ENCODE measurements around the gene C19orf25.

C19orf25 gene

DNA sequence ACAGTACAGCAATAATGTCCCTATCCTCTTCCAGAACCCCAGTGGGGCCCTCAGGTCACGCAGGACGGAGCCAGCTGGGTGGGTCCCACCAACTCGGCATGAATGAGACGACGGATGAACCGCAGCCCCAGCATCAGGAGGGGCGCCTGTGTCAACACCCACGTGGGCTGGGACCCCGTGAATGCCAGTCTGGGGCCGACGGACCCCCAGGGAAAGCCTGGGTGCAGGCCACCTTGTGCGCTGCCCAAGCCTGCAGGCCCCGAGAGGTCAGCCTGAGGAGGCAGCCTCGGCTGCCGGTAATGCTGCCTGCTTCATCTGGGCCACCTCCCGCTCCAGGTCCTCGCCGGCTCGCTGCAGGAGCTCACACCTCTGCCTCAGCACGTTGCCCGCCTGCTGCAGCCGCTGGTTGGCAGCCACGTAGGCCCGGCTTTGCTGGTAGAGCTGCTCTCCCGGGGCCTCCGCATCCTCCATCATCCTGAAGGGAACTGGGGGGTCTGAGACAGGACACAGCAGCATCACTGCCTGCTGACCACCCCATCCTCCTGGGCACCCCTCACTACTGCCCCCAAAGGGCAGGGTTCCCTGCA lies 4.2 kb downstream of the C19orf25 start:
- no peak for DNase-seq

DNA sequence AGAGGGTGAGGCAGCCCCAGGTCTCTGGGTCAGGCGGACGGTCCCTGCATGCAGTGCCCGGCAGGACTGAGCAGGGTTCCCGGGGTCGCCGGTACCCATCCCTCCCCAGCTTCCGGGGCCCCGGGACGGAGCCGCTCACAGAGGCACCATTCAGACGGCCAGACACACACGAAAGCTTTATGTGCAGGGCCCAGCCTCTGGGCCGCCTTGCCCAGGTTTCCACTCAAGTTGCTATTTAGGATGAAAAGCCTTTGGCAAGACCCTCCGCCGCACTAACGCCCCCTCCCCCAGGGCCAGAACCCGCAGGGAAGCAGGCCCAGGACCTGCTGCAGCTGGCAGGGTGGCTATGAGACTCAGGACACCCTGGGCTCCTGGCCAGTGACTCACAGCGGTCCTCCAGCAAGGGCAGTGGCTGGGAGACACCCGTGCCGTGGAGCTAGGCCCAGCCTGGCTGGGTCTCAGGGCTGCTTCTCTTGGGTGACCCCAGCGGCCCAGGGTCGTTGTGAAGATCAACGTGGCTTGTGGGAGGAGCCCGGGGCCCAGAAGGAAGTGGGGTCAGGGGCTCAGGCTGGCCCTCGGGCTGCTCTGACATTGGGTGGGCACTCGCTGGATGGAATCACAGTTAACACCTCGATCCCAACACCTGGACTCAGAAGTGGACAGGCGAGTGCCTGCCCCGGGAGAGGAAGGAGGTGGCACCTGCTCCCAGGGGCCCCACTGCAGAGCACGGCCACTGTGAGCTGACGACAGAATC lies 4.8 kb downstream of the C19orf25 start:
- no peak for DNase-seq

DNA sequence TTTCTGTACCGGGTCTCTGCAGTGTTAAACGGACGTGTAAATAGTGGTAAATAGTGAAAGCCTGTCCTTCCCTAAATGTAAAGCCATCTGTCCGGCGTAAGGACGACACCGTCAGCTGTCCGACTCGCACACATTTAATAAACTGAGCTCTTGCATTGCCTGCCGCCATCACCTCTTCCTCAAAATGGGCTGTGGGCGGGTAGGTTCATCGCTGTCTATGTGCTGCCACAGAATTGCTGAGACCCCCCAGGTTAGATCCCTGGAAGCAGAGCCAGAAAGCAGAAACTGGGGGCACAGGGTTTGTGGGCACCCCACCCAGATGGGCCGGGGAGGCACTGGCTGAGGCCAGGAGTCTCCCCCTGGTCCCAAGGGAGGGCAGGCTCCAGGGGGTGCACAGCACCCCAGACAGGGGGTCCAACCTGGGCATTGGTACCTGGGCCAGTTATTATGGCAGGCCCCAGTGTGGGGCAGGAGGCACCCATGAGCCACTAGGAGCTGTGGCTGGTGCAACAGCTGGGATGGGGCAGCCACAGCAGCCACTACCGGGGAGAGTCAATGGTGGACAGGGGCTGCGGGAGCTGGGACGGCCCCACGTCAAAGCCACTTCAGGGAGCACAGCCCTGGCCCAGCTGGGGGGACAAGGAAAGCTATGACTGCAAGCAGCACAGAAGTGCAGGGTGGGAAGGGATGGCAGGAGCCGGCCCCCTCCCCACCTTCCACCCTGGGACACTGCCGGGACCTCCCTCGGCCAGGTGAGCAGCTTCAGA lies 5.7 kb downstream of the C19orf25 start:
- DNase-seq, result no peak

DNA sequence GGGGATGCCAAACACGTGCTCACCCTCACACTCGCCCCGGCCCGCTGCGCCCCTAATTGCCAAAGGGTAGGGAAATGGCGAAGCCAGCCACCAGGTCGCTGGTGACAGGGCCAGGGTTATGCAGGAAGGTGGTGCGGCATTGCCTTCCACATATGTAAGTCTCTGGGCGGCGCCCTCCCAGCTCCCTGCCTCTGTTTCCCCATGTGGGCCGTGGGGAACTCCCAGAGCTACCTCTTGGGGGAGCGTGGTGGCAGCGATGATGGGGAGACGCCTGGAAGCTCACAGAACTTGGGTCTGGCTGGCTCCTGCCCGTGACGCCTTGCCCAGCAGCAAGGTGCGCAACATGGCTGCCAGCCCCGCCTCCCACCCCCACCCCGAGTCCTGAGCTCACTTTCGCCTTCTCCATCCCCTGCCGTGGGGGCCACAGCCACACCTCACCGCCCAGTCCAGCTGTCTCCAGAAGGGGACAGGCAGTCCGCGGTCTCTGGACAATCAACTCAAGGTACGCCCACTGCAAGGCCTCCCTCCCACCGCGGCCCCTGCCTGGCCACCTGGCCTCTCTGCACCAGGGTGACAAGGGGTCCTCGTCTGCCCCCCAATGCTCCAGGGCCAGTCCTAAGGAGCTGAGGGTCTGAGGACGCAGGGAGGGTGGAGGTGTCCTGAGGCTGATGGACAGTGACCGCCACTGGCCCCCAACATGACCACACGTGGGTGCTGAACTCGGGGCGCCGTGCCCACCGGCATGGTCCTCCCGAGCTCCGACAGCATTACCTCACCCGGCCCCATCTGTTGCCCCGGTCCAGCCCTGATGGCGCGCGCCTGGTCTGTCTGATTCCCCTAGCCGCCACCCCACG lies 6.6 kb downstream of the C19orf25 start:
- no peak for DNase-seq

DNA sequence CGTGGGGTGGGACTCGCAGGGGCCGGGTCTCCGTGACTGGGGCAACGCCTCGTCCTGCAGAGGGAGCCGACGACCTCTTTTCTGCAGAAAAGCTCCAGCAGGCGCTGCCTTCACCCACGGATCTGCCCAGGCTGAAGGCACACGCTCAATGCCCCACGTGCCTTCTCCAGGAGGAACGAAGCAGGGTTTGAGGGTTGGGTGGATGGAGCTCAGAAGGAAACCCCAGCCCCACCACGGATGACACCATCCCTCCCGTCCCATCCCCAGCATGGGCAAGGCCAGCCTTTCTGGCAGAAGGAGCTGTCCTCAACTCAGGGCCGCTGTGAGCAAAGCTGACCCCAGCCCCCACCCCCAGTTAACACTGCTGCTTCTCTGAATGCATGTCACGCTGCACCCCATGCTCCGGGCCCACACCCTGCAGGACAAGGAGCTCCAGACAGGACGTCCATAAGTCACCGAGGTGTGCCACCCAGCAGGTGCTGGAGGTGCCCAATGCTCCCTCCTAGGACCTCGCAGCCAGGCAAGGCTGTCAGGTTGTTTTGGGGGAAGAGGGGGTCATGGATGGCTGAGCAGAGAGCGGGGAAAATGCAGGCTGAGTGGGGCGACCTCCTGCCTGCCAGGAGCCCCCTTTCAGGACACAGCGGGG lies 7.4 kb downstream of the C19orf25 start:
- no peak for DNase-seq

DNA sequence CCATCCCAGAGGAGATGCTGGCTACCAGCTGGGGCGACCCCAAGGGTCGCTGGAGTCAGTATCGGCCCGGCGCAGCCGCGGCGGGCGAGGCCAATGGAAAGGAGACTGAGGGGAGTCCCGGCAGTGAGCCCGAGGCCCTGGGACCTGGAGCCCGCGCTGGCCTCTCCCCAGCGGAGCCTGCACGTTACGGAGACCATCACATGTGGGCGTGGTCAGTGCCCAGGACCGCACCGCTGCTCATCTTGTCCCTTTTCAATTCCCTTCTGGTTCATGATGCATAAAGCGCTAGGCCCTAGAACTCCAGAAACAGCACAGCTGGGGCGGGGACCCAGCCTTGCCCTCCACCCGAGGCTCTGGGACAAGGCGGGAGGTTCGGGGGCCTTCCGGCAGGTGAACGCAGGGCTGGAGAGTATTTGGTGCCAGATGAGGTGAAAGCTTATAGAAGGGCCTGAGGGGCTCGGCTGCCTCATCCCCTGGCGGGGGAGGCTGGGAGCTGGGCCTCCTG lies 8.0 kb downstream of the C19orf25 start:
- no peak for DNase-seq

DNA sequence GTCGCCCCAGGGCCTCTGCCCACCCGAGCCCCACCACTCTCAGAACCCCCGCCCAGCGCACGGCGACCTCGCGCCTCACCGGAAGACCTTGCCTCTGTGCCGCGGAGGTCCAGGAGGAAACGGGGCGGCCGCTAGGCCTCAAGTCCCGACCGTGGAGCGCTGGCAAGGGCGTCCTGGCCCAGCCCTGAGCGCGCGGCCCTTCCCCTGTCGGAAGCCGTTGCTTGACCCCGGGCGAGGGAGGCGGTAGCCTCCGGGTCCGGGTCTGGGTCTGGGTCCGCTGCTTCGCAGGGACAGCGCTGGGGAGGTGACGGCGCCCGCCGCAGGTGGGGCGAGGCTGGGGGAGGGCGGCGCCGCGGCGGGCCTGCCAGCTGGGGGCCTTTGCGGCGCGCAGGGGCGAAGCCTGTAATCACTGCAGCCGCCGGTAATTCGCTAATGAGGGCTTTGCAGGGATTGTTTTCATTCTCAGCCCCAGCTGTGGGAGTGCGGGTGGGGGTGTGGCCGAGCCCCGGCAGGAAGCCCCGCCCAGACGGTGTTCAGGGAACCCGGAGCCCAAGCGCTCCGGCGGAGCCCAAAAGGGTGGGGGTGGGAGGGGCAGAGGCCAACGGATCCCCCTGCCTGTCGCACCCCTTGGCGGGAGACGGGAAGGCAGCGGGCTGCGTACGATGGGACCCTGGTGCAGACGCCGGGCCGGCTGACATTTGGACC lies 8.6 kb downstream of the C19orf25 start:
- peak; percentile 69 for DNase-seq

DNA sequence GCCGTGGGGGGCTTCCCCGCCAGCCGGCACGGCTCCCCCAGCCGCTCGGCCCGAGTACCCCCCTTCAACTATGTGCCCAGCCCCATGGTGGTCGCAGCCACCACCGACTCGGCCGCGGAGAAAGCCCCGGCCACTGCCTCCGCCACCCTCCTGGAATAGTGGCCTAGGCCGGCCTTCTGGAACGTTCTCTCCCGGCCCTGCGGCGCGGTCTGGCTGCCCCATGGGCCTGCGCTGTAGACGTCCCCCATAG lies 9.0 kb downstream of the C19orf25 start:
- no peak for DNase-seq

DNA sequence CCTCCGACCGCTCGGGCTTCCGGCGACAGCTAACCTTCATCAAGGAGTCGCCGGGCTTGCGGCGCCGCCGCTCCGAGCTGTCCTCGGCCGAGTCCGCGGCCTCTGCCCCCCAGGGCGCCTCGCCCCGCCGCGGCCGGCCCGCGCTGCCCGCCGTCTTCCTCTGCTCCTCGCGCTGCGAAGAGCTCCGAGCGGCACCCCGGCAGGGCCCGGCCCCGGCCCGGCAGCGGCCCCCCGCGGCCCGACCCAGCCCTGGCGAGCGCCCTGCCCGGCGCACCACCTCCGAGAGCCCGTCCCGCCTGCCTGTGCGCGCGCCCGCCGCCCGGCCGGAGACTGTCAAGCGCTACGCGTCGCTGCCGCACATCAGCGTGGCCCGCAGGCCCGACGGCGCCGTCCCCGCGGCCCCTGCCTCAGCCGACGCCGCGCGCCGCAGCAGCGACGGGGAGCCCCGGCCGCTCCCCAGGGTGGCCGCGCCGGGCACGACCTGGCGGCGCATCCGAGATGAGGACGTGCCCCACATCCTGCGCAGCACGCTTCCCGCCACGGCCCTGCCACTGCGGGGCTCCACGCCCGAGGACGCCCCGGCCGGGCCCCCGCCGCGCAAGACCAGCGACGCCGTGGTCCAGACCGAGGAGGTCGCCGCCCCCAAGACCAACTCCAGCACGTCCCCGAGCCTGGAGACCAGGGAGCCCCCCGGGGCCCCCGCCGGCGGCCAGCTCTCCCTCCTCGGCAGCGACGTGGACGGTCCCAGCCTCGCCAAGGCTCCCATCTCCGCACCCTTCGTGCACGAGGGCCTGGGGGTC lies 9.6 kb downstream of the C19orf25 start:
- no peak for DNase-seq

DNA sequence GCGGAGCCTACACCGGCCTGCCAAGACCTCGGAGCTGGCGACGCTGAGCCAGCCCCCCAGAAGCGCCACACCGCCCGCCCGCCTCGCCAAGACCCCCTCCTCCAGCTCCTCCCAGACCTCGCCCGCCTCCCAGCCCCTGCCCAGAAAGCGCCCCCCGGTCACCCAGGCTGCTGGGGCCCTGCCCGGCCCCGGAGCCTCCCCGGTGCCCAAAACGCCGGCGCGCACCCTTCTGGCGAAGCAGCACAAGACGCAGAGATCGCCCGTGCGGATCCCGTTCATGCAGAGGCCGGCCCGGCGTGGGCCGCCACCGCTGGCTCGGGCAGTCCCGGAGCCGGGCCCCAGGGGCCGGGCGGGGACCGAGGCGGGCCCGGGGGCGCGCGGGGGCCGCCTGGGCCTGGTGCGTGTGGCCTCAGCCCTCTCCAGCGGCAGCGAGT lies 10.2 kb downstream of the C19orf25 start:
- no peak for DNase-seq

DNA sequence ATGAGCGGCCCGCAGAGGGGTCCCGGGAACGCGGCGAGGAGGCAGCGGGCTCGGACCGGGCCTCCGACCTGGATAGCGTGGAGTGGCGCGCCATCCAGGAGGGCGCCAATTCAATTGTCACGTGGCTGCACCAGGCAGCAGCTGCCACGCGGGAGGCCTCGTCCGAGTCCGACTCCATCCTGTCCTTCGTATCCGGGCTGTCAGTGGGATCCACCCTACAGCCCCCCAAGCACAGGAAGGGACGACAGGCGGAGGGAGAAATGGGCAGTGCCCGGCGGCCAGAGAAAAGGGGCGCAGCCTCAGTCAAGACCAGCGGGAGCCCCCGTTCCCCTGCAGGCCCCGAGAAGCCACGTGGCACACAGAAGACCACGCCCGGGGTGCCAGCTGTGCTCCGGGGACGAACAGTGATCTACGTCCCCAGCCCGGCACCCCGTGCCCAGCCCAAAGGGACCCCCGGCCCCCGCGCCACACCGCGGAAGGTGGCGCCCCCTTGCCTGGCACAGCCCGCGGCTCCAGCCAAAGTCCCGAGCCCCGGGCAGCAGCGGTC lies 10.7 kb downstream of the C19orf25 start:
- no peak for DNase-seq

DNA sequence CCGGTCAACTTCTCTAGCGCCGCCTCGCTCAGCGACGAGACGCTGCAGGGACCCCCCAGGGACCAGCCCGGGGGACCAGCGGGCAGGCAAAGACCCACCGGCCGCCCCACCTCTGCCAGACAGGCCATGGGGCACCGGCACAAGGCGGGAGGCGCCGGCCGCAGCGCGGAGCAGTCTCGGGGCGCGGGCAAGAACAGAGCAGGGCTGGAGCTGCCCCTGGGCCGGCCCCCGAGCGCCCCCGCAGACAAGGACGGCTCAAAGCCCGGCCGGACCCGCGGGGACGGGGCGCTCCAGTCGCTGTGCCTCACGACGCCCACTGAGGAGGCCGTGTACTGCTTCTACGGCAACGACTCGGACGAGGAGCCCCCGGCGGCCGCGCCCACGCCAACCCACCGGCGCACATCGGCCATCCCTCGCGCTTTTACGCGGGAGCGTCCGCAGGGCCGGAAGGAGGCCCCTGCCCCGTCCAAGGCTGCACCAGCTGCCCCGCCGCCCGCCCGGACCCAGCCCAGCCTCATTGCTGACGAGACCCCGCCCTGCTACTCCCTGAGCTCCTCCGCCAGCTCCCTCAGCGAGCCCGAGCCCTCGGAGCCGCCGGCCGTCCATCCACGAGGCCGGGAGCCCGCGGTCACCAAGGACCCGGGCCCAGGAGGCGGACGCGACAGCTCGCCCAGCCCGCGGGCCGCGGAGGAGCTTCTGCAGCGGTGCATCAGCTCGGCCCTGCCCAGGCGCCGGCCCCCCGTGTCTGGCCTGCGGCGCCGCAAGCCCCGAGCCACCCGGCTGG lies 11.3 kb downstream of the C19orf25 start:
- DNase-seq, result no peak

DNA sequence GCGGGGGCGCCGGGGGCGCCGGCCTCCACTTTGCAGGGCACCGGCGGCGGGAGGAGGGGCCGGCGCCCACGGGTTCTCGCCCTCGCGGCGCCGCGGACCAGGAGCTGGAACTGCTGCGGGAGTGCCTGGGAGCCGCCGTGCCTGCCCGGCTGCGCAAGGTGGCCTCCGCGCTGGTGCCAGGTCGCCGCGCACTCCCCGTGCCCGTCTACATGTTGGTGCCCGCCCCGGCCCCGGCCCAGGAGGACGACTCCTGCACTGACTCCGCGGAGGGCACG lies 11.9 kb downstream of the C19orf25 start:
- no peak for DNase-seq

DNA sequence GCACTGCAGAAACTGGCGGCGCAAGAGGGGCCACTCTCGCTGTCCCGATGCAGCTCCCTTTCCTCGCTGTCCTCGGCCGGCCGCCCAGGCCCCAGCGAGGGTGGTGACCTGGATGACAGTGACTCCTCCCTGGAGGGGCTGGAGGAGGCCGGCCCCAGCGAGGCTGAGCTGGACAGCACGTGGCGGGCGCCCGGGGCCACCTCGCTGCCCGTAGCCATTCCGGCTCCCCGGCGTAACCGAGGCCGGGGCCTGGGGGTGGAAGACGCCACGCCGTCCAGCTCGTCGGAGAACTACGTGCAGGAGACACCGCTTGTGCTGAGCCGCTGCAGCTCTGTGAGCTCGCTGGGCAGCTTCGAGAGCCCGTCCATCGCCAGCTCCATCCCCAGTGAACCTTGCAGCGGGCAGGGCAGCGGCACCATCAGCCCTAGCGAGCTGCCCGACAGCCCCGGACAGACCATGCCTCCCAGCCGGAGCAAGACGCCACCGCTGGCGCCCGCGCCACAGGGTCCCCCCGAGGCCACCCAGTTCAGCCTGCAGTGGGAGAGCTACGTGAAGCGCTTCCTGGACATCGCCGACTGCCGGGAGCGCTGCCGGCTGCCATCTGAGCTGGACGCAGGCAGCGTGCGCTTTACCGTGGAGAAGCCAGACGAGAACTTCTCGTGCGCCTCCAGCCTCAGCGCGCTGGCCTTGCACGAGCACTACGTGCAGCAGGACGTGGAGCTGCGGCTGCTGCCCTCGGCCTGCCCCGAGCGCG lies 12.4 kb downstream of the C19orf25 start:
- no peak for DNase-seq

DNA sequence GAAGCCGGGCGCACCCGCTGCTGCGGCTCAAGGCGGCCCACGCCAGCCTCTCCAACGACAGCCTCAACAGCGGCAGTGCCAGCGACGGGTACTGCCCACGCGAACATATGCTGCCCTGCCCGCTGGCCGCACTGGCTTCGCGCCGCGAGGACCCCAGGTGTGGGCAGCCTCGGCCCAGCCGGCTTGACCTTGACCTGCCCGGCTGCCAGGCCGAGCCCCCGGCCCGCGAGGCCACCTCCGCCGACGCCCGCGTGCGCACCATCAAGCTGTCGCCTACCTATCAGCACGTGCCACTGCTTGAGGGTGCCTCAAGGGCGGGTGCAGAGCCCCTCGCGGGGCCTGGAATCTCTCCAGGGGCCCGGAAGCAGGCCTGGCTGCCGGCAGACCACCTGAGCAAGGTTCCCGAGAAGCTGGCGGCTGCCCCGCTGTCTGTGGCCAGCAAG lies 13.0 kb downstream of the C19orf25 start:
- no peak for DNase-seq

DNA sequence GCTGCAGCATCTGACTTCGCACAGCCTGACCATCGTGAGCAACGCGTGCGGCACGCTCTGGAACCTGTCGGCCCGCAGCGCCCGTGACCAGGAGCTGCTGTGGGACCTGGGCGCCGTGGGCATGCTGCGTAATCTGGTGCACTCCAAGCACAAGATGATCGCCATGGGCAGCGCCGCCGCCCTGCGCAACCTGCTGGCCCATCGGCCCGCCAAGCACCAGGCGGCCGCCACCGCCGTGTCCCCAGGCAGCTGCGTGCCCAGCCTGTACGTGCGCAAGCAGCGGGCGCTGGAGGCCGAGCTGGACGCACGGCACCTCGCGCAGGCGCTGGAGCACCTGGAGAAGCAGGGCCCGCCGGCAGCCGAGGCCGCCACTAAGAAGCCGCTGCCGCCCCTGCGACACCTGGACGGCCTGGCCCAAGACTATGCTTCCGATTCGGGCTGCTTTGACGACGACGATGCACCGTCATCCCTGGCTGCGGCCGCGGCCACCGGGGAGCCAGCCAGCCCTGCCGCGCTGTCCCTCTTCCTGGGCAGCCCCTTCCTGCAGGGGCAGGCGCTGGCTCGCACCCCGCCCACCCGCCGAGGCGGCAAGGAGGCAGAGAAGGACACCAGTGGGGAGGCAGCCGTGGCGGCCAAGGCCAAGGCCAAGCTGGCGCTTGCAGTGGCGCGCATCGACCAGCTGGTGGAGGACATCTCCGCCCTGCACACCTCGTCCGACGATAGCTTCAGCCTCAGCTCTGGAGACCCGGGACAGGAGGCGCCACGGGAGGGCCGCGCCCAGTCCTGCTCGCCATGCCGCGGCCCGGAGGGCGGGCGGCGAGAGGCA lies 13.6 kb downstream of the C19orf25 start:
- DNase-seq, result no peak

DNA sequence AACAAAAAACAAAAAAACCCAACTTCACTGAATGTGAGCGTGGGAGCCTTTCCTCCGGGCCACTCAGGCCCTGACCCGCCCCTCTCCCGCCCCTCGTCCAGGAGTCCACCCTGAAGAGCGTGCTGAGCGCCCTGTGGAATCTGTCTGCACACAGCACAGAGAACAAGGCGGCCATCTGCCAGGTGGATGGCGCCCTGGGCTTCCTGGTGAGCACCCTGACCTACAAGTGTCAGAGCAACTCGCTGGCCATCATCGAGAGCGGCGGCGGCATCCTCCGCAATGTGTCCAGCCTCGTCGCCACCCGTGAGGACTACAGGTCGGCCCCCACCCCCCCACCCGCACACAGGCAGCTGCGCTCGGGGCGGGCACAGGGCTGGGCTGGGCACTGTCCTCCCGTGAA lies 17.2 kb downstream of the C19orf25 start:
- DNase-seq, result no peak
